HEK293T (cell line): Measurements from ENCODE around the gene ABI3BP.

Experiments
- BHLHE40 ChIP-seq: fragments of 450-650 bp; IDR thresholded peaks from 2 replicates; pipeline ENCODE4 v1.6.1; 2016; ENCODE audit warnings: mild to moderate bottlenecking, moderate library complexity, borderline replicate concordance
- CTBP1 ChIP-seq: fragments of 450-650 bp; IDR thresholded peaks from 2 replicates; pipeline ENCODE4 v1.6.1; 2016; ENCODE audit warnings: borderline replicate concordance
- ELF4 ChIP-seq: fragments of 450-650 bp; IDR thresholded peaks from 2 replicates; pipeline ENCODE4 v1.6.1; 2017; ENCODE audit warnings: antibody characterized with exemption
- FOXK2 ChIP-seq: fragments of 450-650 bp; IDR thresholded peaks from 2 replicates; pipeline ENCODE4 v1.6.1; 2016; ENCODE audit warnings: mild to moderate bottlenecking
- FOXM1 ChIP-seq: fragments of 450-650 bp; IDR thresholded peaks from 2 replicates; pipeline ENCODE4 v1.6.1; 2017; ENCODE audit warnings: mild to moderate bottlenecking, borderline replicate concordance
- NFRKB ChIP-seq: fragments of 450-650 bp; IDR thresholded peaks from 2 replicates; pipeline ENCODE4 v1.6.1; 2016; ENCODE audit warnings: mild to moderate bottlenecking, moderate library complexity
- SP1 ChIP-seq: fragments of 450-650 bp; IDR thresholded peaks from 2 replicates; pipeline ENCODE4 v1.6.1; 2017

DNA sequence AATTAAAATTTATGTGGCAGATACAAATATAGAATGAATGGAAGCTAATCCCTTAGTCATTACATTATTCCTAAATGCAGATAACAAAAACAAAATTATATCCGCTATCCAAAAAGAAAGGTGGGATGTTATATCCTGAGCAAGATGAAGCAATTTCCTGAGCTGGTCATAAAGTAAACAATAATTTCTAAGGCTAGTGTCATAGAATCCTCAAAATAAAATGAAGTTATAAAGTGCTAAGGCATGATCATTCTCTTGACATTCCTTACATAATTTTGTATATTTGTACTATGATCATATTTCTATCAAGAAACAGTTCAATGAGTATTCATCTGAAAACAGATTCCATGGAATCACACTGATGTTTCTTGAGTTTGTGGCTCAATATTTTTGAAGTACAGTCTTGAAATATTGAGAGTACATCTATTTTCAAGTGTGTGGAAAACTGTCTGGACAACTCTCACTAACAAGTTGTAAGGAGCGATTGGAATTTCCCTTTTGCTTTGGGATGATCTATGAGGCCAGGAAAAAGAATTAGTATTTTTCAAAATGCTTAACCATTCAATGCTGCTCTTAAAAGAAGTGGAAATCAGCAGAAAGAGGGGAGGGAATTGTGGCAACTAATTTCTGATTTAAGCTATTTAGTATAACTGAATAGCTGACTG lies 92.4 kb downstream of the ABI3BP start:
- TF ChIP-seq NFRKB (no peak), FOXK2 (no peak), CTBP1 (no peak), ELF4 (no peak), FOXM1 (no peak), SP1 (no peak), BHLHE40 (no peak)
